H7 (cell line): ENCODE measurements around the gene PRXL2B. TPM values are rescaled to one million over a fixed set of nuclear protein-coding genes. Genes with fewer than 3 reads are reported as not detected.
A peak's percentile ranks its signal among the peaks of the same experiment; 100 is the strongest.

Experiments used
- DNase-seq: peaks from one replicate; pipeline ENCODE4 v3.0.0; 2012
- H3K27me3 ChIP-seq: 2 replicates; pipeline ENCODE4 v1.6.0; 2011; ENCODE audit warnings: mild to moderate bottlenecking, low read length; ENCODE audit not compliant: control insufficient read depth, insufficient read depth
- H3K36me3 ChIP-seq: replicated peaks from 2 replicates; pipeline ENCODE4 v1.5.1; 2011; ENCODE audit warnings: low read length; ENCODE audit not compliant: control insufficient read depth, insufficient read depth
- H3K4me3 ChIP-seq: 2 replicates; pipeline ENCODE4 v1.5.1; 2011; ENCODE audit warnings: low read depth, mild to moderate bottlenecking, control low read depth, low read length, moderate library complexity; ENCODE audit not compliant: insufficient read depth
- total RNA-seq: library from RNA; depleted of rRNA; stranded (reverse); fragments of >200 nt; shearing (Covaris generic); gene quantifications from 2 replicates; pipeline ENCODE4 v1.2.3, GENCODE V29; 2014

The PRXL2B gene
- total RNA-seq, 1 experiment from 2014 or later, result 83.5 TPM

DNA sequence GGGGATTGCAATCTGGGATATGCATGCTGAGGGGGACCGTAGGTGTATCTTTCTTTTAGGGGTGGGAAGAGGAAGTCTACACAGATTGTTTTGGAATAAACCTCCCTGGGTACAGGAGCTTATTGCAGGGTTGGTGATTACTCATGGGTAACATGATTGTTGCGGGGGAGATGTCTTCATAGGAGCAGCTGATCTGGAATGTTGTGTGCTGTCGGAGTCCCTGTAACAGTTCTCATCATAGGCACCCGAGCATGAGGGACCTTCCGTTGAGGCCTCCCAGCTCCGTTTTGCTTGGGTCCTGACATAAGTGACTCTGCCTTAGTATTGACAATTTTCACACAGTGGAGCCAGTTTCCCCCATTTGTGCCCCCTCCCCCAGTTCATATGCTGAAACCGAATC, 4.2 kb upstream of the PRXL2B start:
- no peak for DNase-seq
- no peaks in the 10 kb centered on the region for H3K36me3 ChIP-seq
- no peaks in the 10 kb centered on the region; the same call in 1 of the 2 replicates for H3K27me3 ChIP-seq
- H3K4me3 ChIP-seq, result no peak overlapping the region

DNA sequence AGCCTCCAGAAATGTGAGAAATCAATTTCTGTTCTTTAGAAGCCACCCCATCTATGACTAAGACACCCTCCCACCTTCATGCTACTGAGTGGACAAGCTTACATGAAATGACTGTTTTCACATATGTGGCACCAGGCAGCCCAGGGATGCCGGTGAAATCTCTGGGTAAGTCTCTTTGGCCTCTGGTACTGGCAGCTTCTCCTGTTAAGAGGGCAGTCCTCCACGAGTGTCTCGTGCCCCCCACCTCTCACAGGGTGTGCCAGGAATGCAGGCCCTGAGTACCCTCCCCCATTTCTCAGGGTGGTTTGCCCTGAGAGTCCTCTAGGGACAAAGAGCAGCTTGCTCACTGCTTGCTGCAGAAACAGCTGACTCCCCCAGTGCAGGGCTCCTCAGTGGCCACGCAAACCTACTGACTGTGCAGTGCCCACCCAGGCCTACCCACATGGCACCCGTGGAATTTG, 3.2 kb upstream of the PRXL2B start:
- Histone ChIP-seq H3K4me3 (no peak overlapping the region), H3K27me3 (no peaks in the 10 kb centered on the region; the same call in 1 of the 2 replicates), H3K36me3 (no peaks in the 10 kb centered on the region)
- DNase-seq, result no peak

DNA sequence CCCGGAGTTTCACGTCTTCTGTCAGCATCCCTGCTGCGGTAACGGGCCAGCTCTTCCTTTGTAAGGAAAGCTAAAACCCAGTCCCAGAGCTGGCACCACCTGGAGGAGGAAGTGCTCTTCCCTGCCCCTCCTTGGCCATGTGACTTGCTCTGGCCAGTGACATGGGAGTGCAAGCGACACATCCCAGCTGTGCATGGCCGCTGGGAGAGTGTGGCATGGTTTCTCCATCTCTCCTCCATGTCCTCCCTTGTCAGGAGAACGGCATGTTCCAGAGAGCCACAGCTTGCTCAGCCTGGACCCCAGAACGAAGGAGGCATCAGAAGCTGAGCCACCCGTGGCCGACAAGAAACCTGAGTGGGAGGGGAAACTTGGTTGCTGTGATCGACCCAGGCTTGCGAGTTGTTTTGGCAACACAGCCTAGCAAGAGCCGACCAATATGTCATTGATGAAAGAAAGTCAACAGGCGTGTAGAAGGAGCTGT, 2.7 kb upstream of the PRXL2B start:
- Histone ChIP-seq H3K36me3 (no peaks in the 10 kb centered on the region), H3K4me3 (no peak overlapping the region), H3K27me3 (no peaks in the 10 kb centered on the region; the same call in 1 of the 2 replicates)
- DNase-seq, result peak; percentile 81

DNA sequence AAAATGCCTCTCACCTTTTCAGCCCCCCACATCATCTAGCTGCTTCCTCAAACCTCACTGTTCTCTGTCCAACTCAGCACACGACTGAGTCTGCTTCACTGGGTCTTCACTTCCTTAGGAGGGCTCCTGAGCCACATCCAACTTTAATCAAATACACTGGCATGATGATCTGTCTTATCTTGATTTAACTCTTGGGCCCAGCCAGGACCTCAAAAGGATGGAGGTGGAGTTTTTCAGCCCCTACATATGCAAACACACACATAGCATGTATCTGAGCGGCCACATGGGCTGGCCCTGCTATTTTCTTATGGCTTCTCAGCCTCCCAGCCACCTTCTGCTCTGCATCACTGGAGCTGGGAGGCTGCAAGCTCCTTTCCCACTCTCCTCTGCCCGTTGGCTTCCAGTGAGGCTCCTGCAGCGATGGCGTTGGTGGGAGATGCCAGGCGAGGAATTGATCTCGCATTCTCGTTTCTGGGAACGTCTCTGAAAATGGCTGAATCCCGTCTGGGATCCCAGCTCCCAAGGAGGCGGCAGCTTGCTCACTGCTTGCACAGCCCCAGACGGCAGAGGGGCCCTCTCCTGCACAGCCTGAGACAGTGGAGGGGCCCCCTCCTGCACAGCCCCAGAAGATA, 1.8 kb upstream of the PRXL2B start:
- peaks cover 2% of the 10 kb centered on the region; the same call in 1 of the 2 replicates for H3K36me3 ChIP-seq
- no peaks in the 10 kb centered on the region; the same call in 1 of the 2 replicates for H3K27me3 ChIP-seq
- no peak overlapping the region for H3K4me3 ChIP-seq
- DNase-seq, result no peak

DNA sequence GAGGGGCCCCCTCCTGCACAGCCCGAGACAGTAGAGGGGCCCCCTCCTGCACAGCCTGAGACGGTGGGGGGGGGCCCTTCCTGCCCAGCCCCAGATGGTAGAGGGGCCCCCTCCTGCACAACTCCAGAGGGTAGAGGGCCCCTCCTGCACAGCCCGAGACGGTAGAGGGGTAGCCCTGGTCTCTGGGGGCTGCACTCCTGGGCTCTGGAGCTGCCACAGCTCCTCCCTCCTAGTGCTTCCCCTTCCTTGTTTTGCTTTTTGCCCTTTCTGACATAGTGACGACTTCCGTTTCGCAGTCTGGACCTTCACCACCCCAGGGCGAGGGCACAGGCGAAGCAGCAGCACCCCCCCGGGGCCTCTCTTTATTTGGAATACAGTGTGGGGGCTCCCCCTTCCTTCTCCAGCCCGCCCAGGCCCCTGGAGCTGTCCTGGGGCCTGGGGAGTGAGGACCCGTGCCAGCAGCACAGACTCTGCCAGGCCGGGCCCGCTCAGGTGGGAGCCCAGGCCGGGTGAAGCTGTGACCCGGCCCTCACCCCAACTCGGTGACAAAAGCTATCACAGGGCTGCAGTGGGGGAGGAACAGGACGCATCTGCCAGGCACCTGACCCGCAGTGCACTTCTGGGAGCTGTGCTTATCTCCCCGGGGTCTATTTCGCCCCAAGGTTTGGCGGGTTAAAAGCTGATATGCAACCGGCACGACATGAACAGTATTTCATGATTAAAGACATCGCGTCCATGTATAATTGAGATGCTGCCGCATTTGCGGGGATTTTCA, 1.1 kb upstream of the PRXL2B start:
- DNase-seq, result peak; percentile 88
- Histone ChIP-seq H3K4me3 (peak overlapping the region; percentile 91), H3K27me3 (no peaks in the 10 kb centered on the region; the same call in 1 of the 2 replicates), H3K36me3 (peaks cover 2% of the 10 kb centered on the region; the same call in 1 of the 2 replicates)

DNA sequence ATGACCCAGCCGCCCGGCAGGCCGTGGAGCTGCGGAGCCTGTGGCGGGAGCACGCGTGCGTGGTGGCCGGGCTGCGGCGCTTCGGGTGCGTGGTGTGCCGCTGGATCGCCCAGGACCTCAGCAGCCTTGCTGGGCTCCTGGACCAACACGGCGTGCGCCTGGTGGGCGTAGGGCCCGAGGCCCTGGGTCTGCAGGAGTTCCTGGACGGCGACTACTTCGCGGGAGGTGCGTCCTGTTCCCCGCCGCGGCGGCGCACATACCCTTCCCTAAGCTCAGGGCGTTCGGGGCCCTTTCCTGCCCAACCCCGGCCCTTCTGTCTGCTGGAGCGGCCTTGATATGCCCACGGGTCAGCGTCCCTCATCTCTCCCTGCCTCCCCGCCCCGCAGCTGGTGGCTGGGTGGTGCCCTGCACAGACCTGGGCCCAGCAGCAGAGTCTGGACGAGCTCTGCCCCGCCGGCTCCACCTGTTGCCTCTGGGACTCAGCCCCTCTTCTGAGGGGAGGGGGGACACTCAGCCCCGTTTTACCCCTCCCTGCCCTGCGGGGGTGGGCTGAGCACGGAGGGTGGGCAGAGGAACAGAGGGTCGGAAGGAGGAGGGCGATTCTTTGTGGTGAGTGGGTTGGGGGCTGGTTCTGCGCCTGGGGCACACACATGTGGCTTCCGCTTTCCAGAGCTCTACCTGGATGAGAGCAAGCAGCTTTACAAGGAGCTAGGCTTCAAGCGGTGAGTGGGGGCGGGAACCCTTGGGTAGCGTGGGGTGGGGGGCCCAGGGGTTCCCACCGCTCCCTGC, 688 bp downstream of the PRXL2B start:
- H3K4me3 ChIP-seq, result peak overlapping the region; percentile 91
- peak; percentile 89 for DNase-seq
- H3K27me3 ChIP-seq, result no peaks in the 10 kb centered on the region; the same call in 1 of the 2 replicates

DNA sequence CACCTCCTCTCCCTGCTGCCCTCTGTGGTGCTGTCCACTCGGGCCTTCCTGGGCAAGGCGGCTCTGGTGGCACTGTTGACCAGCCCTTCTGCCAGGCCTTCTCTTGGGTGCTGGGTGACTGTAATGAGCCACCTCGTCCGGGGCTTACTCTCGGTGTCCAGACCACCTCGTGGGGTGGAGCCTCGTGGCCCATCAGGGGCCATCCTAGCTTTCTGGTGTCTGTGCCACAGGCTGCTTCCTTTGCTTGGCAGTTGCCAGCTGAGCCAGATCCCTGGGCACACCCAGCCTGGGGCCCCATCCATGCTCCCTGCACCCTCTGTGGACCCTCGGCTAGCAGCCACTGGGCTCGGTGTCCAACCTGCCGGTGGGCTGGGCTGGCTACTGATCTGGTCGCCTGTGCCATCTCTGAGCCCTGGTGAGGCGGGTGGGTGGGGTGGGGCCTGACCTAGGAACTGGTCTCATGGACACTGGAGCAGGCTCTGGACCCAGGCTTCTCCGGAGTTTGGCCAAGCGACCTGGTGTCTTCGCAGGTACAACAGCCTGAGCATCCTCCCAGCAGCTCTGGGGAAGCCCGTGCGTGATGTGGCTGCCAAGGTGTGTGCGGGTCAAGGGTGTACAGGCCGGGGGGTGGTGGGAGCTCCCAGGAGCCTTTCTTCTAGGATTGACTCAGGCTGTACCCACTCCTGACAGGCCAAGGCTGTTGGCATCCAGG, 1.4 kb downstream of the PRXL2B start:
- no peak for DNase-seq
- Histone ChIP-seq H3K4me3 (peak overlapping the region; percentile 91; the same call in 1 of the 2 replicates), H3K27me3 (no peaks in the 10 kb centered on the region; the same call in 1 of the 2 replicates), H3K36me3 (peaks cover 2% of the 10 kb centered on the region; the same call in 1 of the 2 replicates)

More for the DNA sequence above, 688 bp downstream of the PRXL2B start:
- peaks cover 2% of the 10 kb centered on the region; the same call in 1 of the 2 replicates for H3K36me3 ChIP-seq

DNA sequence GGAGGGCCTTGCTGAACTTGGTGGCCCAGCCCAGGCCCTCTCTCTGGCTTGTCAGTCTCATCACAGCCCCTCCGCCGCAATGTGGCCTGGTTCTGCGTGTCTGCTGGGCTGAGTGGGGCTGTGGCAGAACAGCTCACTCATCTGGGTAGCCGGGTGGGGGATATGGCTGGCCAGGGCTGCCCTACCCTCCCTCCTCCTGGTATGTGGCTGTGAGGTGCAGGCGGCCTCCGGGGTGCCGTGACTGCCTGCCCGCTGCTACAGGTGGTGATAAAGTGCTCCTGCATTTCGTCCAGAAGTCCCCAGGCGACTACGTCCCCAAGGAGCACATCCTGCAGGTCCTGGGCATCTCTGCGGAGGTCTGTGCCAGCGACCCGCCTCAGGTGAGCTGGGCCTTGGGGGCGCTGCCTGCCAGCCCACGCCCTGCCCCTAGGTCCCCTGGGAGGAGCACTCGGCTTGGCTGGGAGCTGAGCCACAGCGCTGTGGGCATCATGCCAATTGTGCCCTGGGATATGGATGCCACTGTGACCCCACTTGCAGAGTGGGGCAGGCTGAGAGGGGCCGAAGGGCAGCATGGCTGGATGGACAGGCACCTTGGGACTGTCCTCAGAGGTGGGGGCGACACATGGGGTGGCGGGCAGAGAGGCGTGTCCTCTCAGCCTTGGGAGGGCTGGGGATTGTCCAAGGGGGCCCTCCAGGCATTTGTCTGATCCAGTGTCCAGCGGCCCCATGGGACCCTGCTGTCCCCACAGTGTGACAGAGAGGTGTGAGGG, 2.3 kb downstream of the PRXL2B start:
- H3K4me3 ChIP-seq, result no peak overlapping the region
- H3K36me3 ChIP-seq, result peaks cover 2% of the 10 kb centered on the region; the same call in 1 of the 2 replicates

DNA sequence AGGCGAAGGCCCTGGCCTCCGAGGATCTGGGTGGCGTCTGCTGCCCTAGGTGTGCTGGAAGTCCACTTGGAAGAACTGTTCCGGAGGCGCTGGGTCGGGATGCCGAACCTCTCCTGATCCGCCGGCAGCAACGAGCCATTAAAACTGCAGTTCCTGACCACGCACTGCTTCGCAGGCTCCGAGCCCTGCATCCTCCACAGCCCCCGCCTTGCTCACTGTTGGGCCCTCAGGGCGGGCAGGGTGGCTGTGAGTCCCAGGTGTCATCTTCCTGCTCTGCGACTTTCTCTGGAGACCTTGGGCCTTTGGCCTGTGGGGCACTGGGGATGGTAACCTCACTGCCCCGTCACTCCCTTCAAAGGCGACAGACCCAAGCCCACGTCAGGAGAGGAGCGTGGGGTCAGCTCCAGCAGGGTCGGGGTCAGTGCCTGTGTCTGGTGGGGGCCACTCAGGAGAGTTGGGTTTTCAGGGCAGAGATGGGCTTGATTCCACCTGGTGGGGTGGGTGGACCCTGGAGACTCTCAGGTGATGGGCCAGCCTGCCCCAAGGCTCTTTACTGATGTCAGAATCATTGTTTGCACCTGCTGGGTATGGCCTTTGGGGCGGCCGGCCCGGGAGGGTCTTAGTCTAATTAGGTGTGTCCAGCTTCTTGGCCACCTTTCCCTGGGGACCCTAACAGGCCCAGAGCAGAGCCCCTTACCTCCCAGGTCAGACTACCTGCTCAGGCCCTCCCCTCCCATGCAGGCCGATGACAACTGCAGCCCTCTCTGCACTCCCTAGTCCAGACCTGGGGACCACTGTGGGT, 3.1 kb downstream of the PRXL2B start:
- Histone ChIP-seq H3K27me3 (no peaks in the 10 kb centered on the region; the same call in 1 of the 2 replicates), H3K36me3 (peaks cover 2% of the 10 kb centered on the region; the same call in 1 of the 2 replicates), H3K4me3 (no peak overlapping the region)
- no peak for DNase-seq

More for the DNA sequence above, 2.3 kb downstream of the PRXL2B start:
- H3K27me3 ChIP-seq, result no peaks in the 10 kb centered on the region; the same call in 1 of the 2 replicates
- DNase-seq, result no peak

DNA sequence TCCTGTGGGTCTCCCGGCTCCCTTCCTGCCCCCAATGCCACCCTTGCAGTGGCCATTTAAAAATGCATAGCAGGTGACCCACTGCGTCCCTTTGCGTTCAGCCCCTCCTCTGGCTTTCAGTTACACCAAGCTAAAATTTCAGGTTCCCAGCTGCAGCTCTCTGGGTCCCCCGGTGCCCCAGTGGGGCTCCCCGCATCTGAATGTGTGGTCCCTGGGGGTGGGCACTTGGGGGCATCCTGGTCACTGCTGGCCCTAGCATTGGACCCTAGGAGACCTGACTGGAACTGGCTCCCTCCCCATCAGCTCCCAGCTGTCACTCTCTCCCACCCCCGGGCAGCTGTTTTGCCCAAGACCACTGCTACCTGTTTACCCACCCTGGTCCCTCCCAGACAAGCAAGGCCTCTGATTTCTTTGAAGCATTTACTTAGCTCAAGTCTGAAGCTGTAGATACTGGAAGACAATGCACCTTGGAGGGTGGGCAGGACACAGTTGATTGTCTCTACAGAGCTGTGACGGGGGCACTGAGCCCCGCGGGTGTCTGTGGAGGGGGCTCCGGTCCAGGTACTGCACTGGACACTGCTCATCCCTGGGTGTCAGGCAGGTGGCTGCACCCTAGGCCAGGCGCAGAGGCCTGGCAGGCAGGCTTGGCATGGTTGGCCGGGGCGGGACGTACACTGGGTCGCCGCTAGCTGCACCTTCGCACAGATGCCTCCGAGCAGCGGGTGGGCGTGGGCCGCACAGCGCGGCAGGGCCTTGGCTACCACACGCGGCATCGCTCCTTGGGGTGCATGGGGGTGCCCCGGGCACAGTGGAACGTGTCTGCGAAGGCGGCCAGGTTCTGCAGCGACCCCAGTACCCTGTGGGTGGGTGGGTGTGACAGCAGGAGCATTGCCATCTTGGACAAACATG, 3.9 kb downstream of the PRXL2B start:
- no peak overlapping the region for H3K4me3 ChIP-seq
- no peak for DNase-seq
- peaks cover 2% of the 10 kb centered on the region; the same call in 1 of the 2 replicates for H3K36me3 ChIP-seq
- no peaks in the 10 kb centered on the region; the same call in 1 of the 2 replicates for H3K27me3 ChIP-seq

DNA sequence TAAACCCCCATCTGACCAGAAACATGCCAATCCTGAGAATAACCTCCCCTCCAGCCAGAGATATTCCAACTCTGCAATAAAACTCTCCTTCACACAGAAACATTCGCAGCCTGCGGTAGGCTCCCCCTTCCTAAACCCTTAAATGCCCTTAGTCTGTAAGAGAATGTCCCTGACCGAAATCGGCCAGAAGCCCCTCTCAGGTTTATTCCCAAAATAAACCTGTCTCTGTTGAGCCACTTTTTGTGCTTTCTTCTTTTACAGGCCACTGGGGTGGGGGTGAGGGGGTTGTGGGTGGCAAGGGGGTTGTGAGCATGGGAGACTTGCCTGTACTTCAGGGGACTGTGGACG, 4.6 kb downstream of the PRXL2B start:
- no peak for DNase-seq
- Histone ChIP-seq H3K27me3 (no peaks in the 10 kb centered on the region; the same call in 1 of the 2 replicates), H3K4me3 (no peak overlapping the region), H3K36me3 (peaks cover 2% of the 10 kb centered on the region; the same call in 1 of the 2 replicates)
